HEK293 (cell line): ENCODE data around the gene CD9.
A peak's percentile ranks its signal among the peaks of the same experiment; 100 is the strongest.

Experiments
- GFI1B ChIP-seq: fragments of 450-650 bp; formaldehyde crosslinking; IDR thresholded peaks from 2 replicates; pipeline ENCODE4 v1.5.1; 2016; ENCODE audit warnings: missing biosample characterization, missing genetic modification characterization
- HOXD13 ChIP-seq: sonication (generic); formaldehyde crosslinking; IDR thresholded peaks from 2 replicates; pipeline ENCODE4 v1.8.0; 2022; ENCODE audit warnings: missing genetic modification reagents, borderline replicate concordance
- MYNN ChIP-seq: fragments of 450-650 bp; formaldehyde crosslinking; IDR thresholded peaks from 2 replicates; pipeline ENCODE4 v1.5.1; 2016; ENCODE audit warnings: missing biosample characterization, missing genetic modification characterization, borderline replicate concordance
- MZF1 ChIP-seq: fragments of 450-650 bp; formaldehyde crosslinking; IDR thresholded peaks from 2 replicates; pipeline ENCODE4 v1.5.1; 2017; ENCODE audit warnings: missing biosample characterization, missing genetic modification characterization, borderline replicate concordance
- SP7 ChIP-seq: fragments of 450-650 bp; formaldehyde crosslinking; IDR thresholded peaks from 2 replicates; pipeline ENCODE4 v1.5.1; 2016; ENCODE audit warnings: missing biosample characterization, missing genetic modification characterization
- TRIM28 ChIP-seq: IDR thresholded peaks from 2 replicates; pipeline ENCODE4 v1.6.1; 2011; ENCODE audit warnings: low read length, control low read depth, borderline replicate concordance
- YY1 ChIP-seq: fragments of 450-650 bp; formaldehyde crosslinking; IDR thresholded peaks from 2 replicates; pipeline ENCODE4 v1.5.1; 2018; ENCODE audit warnings: missing biosample characterization, missing genetic modification characterization
- ZBTB8A ChIP-seq: fragments of 450-650 bp; formaldehyde crosslinking; IDR thresholded peaks from 2 replicates; pipeline ENCODE4 v1.5.1; 2016; ENCODE audit warnings: missing biosample characterization, missing genetic modification characterization
- ZNF114 ChIP-seq: fragments of 450-650 bp; formaldehyde crosslinking; IDR thresholded peaks from 2 replicates; pipeline ENCODE4 v1.5.0; 2017; ENCODE audit warnings: missing biosample characterization, missing genetic modification characterization
- ZNF121 ChIP-seq: fragments of 450-650 bp; formaldehyde crosslinking; IDR thresholded peaks from 2 replicates; pipeline ENCODE4 v1.5.1; 2016; ENCODE audit warnings: missing biosample characterization, missing genetic modification characterization
- ZNF138 ChIP-seq: fragments of 450-650 bp; formaldehyde crosslinking; IDR thresholded peaks from 2 replicates; pipeline ENCODE4 v1.5.1; 2016; ENCODE audit warnings: missing biosample characterization, missing genetic modification characterization, borderline replicate concordance
- ZNF146 ChIP-seq: fragments of 450-650 bp; formaldehyde crosslinking; IDR thresholded peaks from 2 replicates; pipeline ENCODE4 v1.5.1; 2016; ENCODE audit warnings: missing biosample characterization, missing genetic modification characterization
- ZNF157 ChIP-seq: fragments of 450-650 bp; formaldehyde crosslinking; IDR thresholded peaks from 2 replicates; pipeline ENCODE4 v1.5.1; 2016; ENCODE audit warnings: missing biosample characterization, missing genetic modification characterization
- ZNF16 ChIP-seq: fragments of 450-650 bp; formaldehyde crosslinking; IDR thresholded peaks from 2 replicates; pipeline ENCODE4 v1.5.1; 2016; ENCODE audit warnings: low read depth, missing biosample characterization, missing genetic modification characterization
- ZNF169 ChIP-seq: fragments of 450-650 bp; formaldehyde crosslinking; IDR thresholded peaks from 2 replicates; pipeline ENCODE4 v1.5.1; 2016; ENCODE audit warnings: missing biosample characterization, missing genetic modification characterization
- ZNF184 ChIP-seq: fragments of 450-650 bp; IDR thresholded peaks from 2 replicates; pipeline ENCODE4 v1.5.1; 2018; ENCODE audit warnings: missing biosample characterization, mild to moderate bottlenecking, missing genetic modification characterization
- ZNF211 ChIP-seq: fragments of 450-650 bp; formaldehyde crosslinking; IDR thresholded peaks from 2 replicates; pipeline ENCODE4 v1.5.1; 2016; ENCODE audit warnings: low read depth, missing biosample characterization, missing genetic modification characterization
- ZNF214 ChIP-seq: fragments of 450-650 bp; formaldehyde crosslinking; IDR thresholded peaks from 2 replicates; pipeline ENCODE4 v1.5.1; 2017; ENCODE audit warnings: missing biosample characterization, mild to moderate bottlenecking, missing genetic modification characterization, borderline replicate concordance
- ZNF239 ChIP-seq: fragments of 450-650 bp; formaldehyde crosslinking; IDR thresholded peaks from 2 replicates; pipeline ENCODE4 v1.5.1; 2016; ENCODE audit warnings: missing biosample characterization, missing genetic modification characterization
- ZNF335 ChIP-seq: fragments of 450-650 bp; formaldehyde crosslinking; conservative IDR thresholded peaks from 2 replicates; pipeline ENCODE4 v1.5.1; 2016; ENCODE audit warnings: missing biosample characterization, missing genetic modification characterization
- ZNF350 ChIP-seq: fragments of 450-650 bp; formaldehyde crosslinking; IDR thresholded peaks from 2 replicates; pipeline ENCODE4 v1.5.0; 2017; ENCODE audit warnings: missing biosample characterization, mild to moderate bottlenecking, missing genetic modification characterization
- ZNF549 ChIP-seq: fragments of 450-650 bp; IDR thresholded peaks from 2 replicates; pipeline ENCODE4 v1.5.1; 2018; ENCODE audit warnings: missing biosample characterization, missing genetic modification characterization, mild to moderate bottlenecking, inconsistent platforms, moderate library complexity
- ZNF558 ChIP-seq: fragments of 450-650 bp; formaldehyde crosslinking; IDR thresholded peaks from 2 replicates; pipeline ENCODE4 v1.5.1; 2016; ENCODE audit warnings: missing biosample characterization, missing genetic modification characterization
- ZNF585B ChIP-seq: fragments of 450-650 bp; formaldehyde crosslinking; IDR thresholded peaks from 2 replicates; pipeline ENCODE4 v1.5.1; 2016; ENCODE audit warnings: missing biosample characterization, missing genetic modification characterization
- ZNF600 ChIP-seq: fragments of 450-650 bp; formaldehyde crosslinking; IDR thresholded peaks from 2 replicates; pipeline ENCODE4 v1.5.1; 2016; ENCODE audit warnings: missing biosample characterization, missing genetic modification characterization
- ZNF610 ChIP-seq: fragments of 450-650 bp; formaldehyde crosslinking; IDR thresholded peaks from 2 replicates; pipeline ENCODE4 v1.5.1; 2016; ENCODE audit warnings: missing biosample characterization, missing genetic modification characterization, borderline replicate concordance
- ZNF664 ChIP-seq: fragments of 450-650 bp; formaldehyde crosslinking; IDR thresholded peaks from 2 replicates; pipeline ENCODE4 v1.5.1; 2016; ENCODE audit warnings: missing biosample characterization, missing genetic modification characterization
- ZNF677 ChIP-seq: fragments of 450-650 bp; IDR thresholded peaks from 2 replicates; pipeline ENCODE4 v1.5.0; 2018; ENCODE audit warnings: missing biosample characterization, mild to moderate bottlenecking, missing genetic modification characterization, moderate library complexity
- ZNF776 ChIP-seq: fragments of 450-650 bp; formaldehyde crosslinking; IDR thresholded peaks from 2 replicates; pipeline ENCODE4 v1.5.0; 2017; ENCODE audit warnings: missing biosample characterization, missing genetic modification characterization, borderline replicate concordance
- ZNF792 ChIP-seq: fragments of 450-650 bp; formaldehyde crosslinking; IDR thresholded peaks from 2 replicates; pipeline ENCODE4 v1.5.1; 2016; ENCODE audit warnings: missing biosample characterization, missing genetic modification characterization
- ZXDB ChIP-seq: fragments of 450-650 bp; formaldehyde crosslinking; IDR thresholded peaks from 2 replicates; pipeline ENCODE4 v1.5.1; 2016; ENCODE audit warnings: missing biosample characterization, missing genetic modification characterization
- TF ChIP-seq, protein P1 (sequence below): fragments of 450-650 bp; formaldehyde crosslinking; IDR thresholded peaks from 2 replicates; pipeline ENCODE4; 2016; ENCODE audit warnings: missing biosample characterization, missing genetic modification characterization
- TF ChIP-seq, protein P2 (sequence below): fragments of 450-650 bp; formaldehyde crosslinking; IDR thresholded peaks from 2 replicates; pipeline ENCODE4 v1.5.1; 2016; ENCODE audit warnings: missing biosample characterization, missing genetic modification characterization
- TF ChIP-seq, protein P3 (sequence below): fragments of 450-650 bp; formaldehyde crosslinking; IDR thresholded peaks from 2 replicates; pipeline ENCODE4 v1.5.1; 2017; ENCODE audit warnings: missing biosample characterization, missing genetic modification characterization
- TF ChIP-seq, protein P4 (sequence below): sonication (generic); formaldehyde crosslinking; IDR thresholded peaks from 2 replicates; pipeline ENCODE4 v1.8.1; 2022; ENCODE audit warnings: mild to moderate bottlenecking, moderate library complexity, missing genetic modification reagents
- TF ChIP-seq, protein P5 (sequence below): fragments of 450-650 bp; formaldehyde crosslinking; IDR thresholded peaks from 2 replicates; pipeline ENCODE4 v1.5.1; 2017; ENCODE audit warnings: missing biosample characterization, missing genetic modification characterization

The CD9 gene

DNA sequence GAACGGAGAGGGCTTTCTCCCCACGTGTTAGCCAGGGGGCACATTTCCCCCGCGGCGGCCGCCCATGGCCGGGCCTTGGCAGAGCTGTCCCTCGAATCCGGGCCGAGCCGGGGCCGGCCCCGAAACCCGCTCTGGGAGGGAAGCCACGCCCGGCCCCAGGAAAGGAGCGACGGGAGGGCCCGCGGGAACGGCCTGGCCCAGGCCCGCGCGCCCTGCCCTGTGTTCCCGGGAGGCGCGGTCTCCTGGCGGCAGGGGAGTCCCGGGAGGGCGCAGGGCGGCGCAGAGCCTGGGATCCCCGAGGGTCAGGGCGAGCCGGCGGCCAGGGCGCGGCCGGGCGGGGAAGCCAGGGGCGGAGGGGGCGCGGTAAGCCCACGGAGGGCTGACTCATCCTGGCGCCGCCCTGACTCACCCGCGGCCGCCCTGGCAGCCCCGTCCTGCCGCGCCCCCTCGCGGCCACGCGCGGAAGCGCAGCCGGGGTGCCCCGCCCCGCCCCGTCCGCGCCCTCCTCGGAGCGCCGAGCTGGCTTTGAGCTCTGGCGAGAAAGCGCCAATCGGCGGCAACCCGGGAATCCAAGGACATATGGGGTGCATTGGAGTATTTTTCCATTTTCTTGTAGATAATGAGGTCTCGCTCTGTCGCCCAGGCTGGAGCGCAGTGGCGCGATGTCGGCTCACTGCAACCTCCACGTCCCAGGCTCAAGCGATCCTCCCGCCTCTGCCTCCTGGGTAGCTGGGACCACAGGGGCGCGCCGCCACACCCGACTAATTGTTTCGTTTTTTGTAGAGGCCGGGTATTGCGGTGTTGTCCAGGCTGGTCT is 78.4 kb downstream of the CD9 start (continued):
- TF ChIP-seq, protein P1, sequence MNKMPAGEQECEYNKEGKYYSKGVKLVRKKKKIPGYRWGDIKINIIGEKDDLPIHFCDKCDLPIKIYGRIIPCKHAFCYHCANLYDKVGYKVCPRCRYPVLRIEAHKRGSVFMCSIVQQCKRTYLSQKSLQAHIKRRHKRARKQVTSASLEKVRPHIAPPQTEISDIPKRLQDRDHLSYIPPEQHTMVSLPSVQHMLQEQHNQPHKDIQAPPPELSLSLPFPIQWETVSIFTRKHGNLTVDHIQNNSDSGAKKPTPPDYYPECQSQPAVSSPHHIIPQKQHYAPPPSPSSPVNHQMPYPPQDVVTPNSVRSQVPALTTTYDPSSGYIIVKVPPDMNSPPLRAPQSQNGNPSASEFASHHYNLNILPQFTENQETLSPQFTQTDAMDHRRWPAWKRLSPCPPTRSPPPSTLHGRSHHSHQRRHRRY (tag by site-specific recombination) = no peak
- TF ChIP-seq, protein P2, sequence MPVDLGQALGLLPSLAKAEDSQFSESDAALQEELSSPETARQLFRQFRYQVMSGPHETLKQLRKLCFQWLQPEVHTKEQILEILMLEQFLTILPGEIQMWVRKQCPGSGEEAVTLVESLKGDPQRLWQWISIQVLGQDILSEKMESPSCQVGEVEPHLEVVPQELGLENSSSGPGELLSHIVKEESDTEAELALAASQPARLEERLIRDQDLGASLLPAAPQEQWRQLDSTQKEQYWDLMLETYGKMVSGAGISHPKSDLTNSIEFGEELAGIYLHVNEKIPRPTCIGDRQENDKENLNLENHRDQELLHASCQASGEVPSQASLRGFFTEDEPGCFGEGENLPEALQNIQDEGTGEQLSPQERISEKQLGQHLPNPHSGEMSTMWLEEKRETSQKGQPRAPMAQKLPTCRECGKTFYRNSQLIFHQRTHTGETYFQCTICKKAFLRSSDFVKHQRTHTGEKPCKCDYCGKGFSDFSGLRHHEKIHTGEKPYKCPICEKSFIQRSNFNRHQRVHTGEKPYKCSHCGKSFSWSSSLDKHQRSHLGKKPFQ (tag by site-specific recombination) = no peak
- TF ChIP-seq ZNF211 (tag by site-specific recombination) (no peak), ZNF138 (no peak), ZNF350 (tag by site-specific recombination) (no peak), ZNF16 (tag by site-specific recombination) (no peak), ZNF558 (tag by site-specific recombination) (no peak), ZNF239 (no peak), GFI1B (tag by site-specific recombination) (no peak), HOXD13 (CRISPR knock-in tag) (no peak), ZNF776 (tag by site-specific recombination) (no peak), ZNF114 (tag by site-specific recombination) (no peak), YY1 (tag by site-specific recombination) (no peak; the same call in 1 of the 2 replicates), ZNF610 (tag by site-specific recombination) (no peak), ZBTB8A (peak; percentile 94), TRIM28 (no peak), ZNF146 (tag by site-specific recombination) (no peak), ZNF214 (no peak), ZNF184 (tag by site-specific recombination) (0 out of 2 replicates have a peak, but pooled peaks have one; percentile 55), ZNF335 (no peak), ZNF121 (tag by site-specific recombination) (no peak), ZNF677 (tag by site-specific recombination) (0 out of 2 replicates have a peak, but pooled peaks have one; percentile 5), ZXDB (tag by site-specific recombination) (no peak), ZNF792 (tag by site-specific recombination) (no peak), ZNF585B (tag by site-specific recombination) (no peak), SP7 (tag by site-specific recombination) (no peak), ZNF600 (tag by site-specific recombination) (no peak), ZNF157 (no peak), MZF1 (no peak), ZNF549 (no peak), ZNF664 (tag by site-specific recombination) (no peak), ZNF169 (tag by site-specific recombination) (no peak), MYNN (tag by site-specific recombination) (no peak)
- TF ChIP-seq, protein P3, sequence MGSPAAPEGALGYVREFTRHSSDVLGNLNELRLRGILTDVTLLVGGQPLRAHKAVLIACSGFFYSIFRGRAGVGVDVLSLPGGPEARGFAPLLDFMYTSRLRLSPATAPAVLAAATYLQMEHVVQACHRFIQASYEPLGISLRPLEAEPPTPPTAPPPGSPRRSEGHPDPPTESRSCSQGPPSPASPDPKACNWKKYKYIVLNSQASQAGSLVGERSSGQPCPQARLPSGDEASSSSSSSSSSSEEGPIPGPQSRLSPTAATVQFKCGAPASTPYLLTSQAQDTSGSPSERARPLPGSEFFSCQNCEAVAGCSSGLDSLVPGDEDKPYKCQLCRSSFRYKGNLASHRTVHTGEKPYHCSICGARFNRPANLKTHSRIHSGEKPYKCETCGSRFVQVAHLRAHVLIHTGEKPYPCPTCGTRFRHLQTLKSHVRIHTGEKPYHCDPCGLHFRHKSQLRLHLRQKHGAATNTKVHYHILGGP (tag by site-specific recombination) = no peak
- TF ChIP-seq, protein P4, sequence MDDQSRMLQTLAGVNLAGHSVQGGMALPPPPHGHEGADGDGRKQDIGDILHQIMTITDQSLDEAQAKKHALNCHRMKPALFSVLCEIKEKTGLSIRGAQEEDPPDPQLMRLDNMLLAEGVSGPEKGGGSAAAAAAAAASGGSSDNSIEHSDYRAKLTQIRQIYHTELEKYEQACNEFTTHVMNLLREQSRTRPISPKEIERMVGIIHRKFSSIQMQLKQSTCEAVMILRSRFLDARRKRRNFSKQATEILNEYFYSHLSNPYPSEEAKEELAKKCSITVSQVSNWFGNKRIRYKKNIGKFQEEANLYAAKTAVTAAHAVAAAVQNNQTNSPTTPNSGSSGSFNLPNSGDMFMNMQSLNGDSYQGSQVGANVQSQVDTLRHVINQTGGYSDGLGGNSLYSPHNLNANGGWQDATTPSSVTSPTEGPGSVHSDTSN (CRISPR knock-in tag) = peak; percentile 69; the same call in 1 of the 2 replicates
- TF ChIP-seq, protein P5, sequence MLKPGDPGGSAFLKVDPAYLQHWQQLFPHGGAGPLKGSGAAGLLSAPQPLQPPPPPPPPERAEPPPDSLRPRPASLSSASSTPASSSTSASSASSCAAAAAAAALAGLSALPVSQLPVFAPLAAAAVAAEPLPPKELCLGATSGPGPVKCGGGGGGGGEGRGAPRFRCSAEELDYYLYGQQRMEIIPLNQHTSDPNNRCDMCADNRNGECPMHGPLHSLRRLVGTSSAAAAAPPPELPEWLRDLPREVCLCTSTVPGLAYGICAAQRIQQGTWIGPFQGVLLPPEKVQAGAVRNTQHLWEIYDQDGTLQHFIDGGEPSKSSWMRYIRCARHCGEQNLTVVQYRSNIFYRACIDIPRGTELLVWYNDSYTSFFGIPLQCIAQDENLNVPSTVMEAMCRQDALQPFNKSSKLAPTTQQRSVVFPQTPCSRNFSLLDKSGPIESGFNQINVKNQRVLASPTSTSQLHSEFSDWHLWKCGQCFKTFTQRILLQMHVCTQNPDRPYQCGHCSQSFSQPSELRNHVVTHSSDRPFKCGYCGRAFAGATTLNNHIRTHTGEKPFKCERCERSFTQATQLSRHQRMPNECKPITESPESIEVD (tag by site-specific recombination) = no peak
